Activated CD4-positive, alpha-beta T cell treated with anti-CD3 and anti-CD28 coated beads, Interleukin-2, Interleukin-4, amounts not matched to agents 100 ng/mL and 50 ng/mL, durations not matched to agents 16 hours and 8 hours (primary cell): Measurements from ENCODE around the gene PARP9.
A peak's percentile ranks its signal among the peaks of the same experiment; 100 is the strongest.
"Not testable (repeated sequence)": the region's sequence is repeated elsewhere in the genome, so short reads cannot be mapped to it uniquely, and the experiment has no call there.

ENCODE experiments used
- DNase-seq: peaks from one replicate; pipeline ENCODE4 v3.0.0-alpha.2; 2020; ENCODE audit warnings: low spot score

The PARP9 gene

GRCh38 chr3:122520861-122521260, 43.2 kb downstream of the PARP9 start:
- DNase-seq = no peak

GRCh38 chr3:122519693-122520092, 44.4 kb downstream of the PARP9 start:
- no peak for DNase-seq

- no peak for DNase-seq
Measured at GRCh38 chr3:122516846-122517360, 47.2 kb downstream of the PARP9 start.

GRCh38 chr3:122515870-122516269, 48.2 kb downstream of the PARP9 start:
- DNase-seq = no peak

- DNase-seq = no peak
Measured at GRCh38 chr3:122515020-122515468, 49.1 kb downstream of the PARP9 start.

GRCh38 chr3:122514123-122515019, 49.7 kb downstream of the PARP9 start, which contains the start of gene KPNA1:
KPNA1 (minus strand) TSS chr3:122514939; CDS start chr3:122496565, 18,374 bp downstream.
- DNase-seq = peak; percentile 87

GRCh38 chr3:122513386-122514122, 50.5 kb downstream of the PARP9 start:
- no peak for DNase-seq

GRCh38 chr3:122512284-122512683, 51.8 kb downstream of the PARP9 start:
- no peak for DNase-seq

- no peak for DNase-seq
Measured at GRCh38 chr3:122510878-122511535, 53.1 kb downstream of the PARP9 start.

GRCh38 chr3:122508944-122509343, 55.2 kb downstream of the PARP9 start:
- not testable (repeated sequence) for DNase-seq

GRCh38 chr3:122508135-122508914, 55.8 kb downstream of the PARP9 start:
- no peak for DNase-seq

GRCh38 chr3:122506450-122506849, 57.6 kb downstream of the PARP9 start:
- no peak for DNase-seq

GRCh38 chr3:122505676-122506075, 58.4 kb downstream of the PARP9 start:
- DNase-seq = no peak

- no peak for DNase-seq
Measured at GRCh38 chr3:122502941-122503340, 61.2 kb downstream of the PARP9 start.

- no peak for DNase-seq
Measured at GRCh38 chr3:122502139-122502538, 62.0 kb downstream of the PARP9 start.

GRCh38 chr3:122500964-122501363, 63.1 kb downstream of the PARP9 start:
- DNase-seq = not testable (repeated sequence)

- no peak for DNase-seq
Measured at GRCh38 chr3:122498152-122498551, 65.9 kb downstream of the PARP9 start.

- DNase-seq = peak; percentile 75
Measured at GRCh38 chr3:122497425-122497824, 66.7 kb downstream of the PARP9 start.

GRCh38 chr3:122496508-122496907, 67.6 kb downstream of the PARP9 start:
- DNase-seq = no peak

- DNase-seq = no peak
Measured at GRCh38 chr3:122493296-122493695, 70.8 kb downstream of the PARP9 start.

- no peak for DNase-seq
Measured at GRCh38 chr3:122488262-122488973, 75.7 kb downstream of the PARP9 start.
